Body of pancreas (tissue), 4 donors: ENCODE results near the gene GRID1. TPM values are rescaled to one million over a fixed set of nuclear protein-coding genes. Genes with fewer than 3 reads are reported as not detected.

Source experiments
- ATAC-seq: fragments of 150-250 bp; one replicate; pipeline ENCODE4 v1.9.1; 2016
- DNase-seq, 4 donors: peaks; one replicate each; pipeline ENCODE4 v3.0.0-alpha.2; 2019
- H3K27ac ChIP-seq, 4 donors: fragments of 200-600 bp; sonication (generic); 1 replicate in 3 of 4; 2 replicates in 1 of 4; pipeline versions ENCODE4 v1.5.1 to v1.6.1; 2016 to 2019; ENCODE audit warnings: mild to moderate bottlenecking in 1 of 4, mixed read lengths in 1 of 4, moderate library complexity in 1 of 4
- H3K27me3 ChIP-seq, 2 donors: fragments of 200-600 bp; sonication (generic); one replicate each; pipeline ENCODE4 v1.6.0; 2016; ENCODE audit warnings: mild to moderate bottlenecking in 1 of 2
- H3K36me3 ChIP-seq, 2 donors: fragments of 200-600 bp; sonication (generic); replicated peaks in 1 of 2; 2 replicates each; pipeline ENCODE4 v1.5.1; 2016; ENCODE audit warnings: low read depth in 2 of 2; ENCODE audit not compliant: insufficient read depth in 1 of 2
- H3K4me1 ChIP-seq: fragments of 200-600 bp; sonication (generic); one replicate; pipeline ENCODE4 v1.6.0; 2016
- H3K4me3 ChIP-seq, 2 donors: fragments of 200-600 bp; sonication (generic); 1 replicate in 1 of 2; 2 replicates in 1 of 2; pipeline ENCODE4 v1.5.1; 2016 to 2019
- H3K9me3 ChIP-seq, 3 donors: fragments of 200-600 bp; sonication (generic); 1 replicate in 2 of 3; 2 replicates in 1 of 3; pipeline ENCODE4 v1.5.1; 2016
- POLR2A ChIP-seq, 3 donors: fragments of 450-650 bp; IDR thresholded peaks; one replicate each; pipeline ENCODE4 v1.6.1; 2016; ENCODE audit warnings: antibody characterized with exemption in 3 of 3, mild to moderate bottlenecking in 2 of 3
- WGBS, 2 donors: methylation state at CpG; one replicate each; pipeline ENCODE4 v1.1.5; 2017; 5-methylcytosine and 5-hydroxymethylcytosine counted together
- intact Hi-C: fragments of 100-400 bp; cut with DNase I; formaldehyde crosslinking; loops from one replicate; pipeline ENCODE4 v1.15.1; 2023
- total RNA-seq, 2 donors: library from RNA; depleted of rRNA; stranded (reverse); fragments of >200 nt; gene quantifications; one replicate each; pipeline ENCODE4 v1.1.0, GENCODE V29; 2016
- TF ChIP-seq, protein P1 (sequence below), 7 experiments: fragments of 450-650 bp in 4 of 7; fragments of 200-600 bp in 3 of 7; sonication (generic) in 3 of 7; IDR thresholded peaks; one replicate each; pipeline ENCODE4 v1.5.1; 2016 to 2019; ENCODE audit warnings: antibody characterized with exemption in 7 of 7

Gene GRID1
- total RNA-seq, 2 donors from 2014 or later: 1.0 to 1.6 TPM

DNA sequence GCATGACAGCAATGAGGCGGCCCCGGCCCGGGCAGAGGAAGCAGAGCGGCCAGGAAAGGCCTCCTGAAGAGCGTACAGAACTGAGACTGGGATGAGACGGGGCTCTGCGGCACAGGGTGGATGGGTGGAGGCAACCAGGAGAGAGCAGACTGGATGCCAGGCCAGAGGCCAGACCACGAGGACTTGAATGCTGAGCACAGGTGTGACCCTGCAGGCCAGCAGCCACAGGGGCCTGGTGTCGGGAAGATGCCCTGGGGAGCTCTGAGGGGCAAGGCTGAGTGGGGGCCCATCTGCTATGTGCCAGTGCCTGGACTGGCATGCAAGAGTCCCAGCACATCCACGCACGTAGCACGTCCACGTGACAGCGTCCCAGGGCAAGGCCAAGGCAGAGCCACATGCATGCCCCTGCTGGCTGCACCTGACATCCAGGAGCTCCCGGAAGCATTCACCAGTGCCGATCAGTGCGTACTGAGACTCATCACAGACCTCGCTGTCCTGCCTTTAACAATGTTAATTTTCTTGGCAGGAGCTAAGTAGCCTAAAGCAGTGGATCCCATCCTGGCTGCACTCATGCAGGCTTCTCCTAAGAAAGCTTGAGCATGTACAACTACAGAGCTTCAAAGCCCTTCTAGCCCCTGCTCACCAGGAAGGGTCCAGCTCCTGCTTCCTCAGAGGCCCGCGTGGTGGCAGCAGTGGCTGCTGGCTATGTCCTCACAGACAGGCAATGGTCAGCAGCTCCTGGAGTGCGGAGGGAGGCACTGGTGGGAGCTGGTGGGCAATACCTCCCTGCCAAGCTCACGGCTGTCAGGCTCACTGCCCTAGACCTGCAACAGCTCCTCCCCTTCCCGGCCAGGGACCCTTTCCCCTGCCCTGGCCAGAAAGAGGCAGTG lies 18.0 kb downstream of the GRID1 start:
- WGBS, 2 donors: 84 to 88% methylated on average over 12 to 23 of the region's 23 CpGs
- Histone ChIP-seq H3K36me3 (no peaks in the 10 kb centered on the region), H3K4me1 (no peaks in the 10 kb centered on the region), H3K4me3 (no peak overlapping the region), H3K27ac (no peak overlapping the region), H3K27me3 (no peaks in the 10 kb centered on the region), H3K9me3 (no peaks in the 10 kb centered on the region)
- intact Hi-C loops: no loop called here
- TF ChIP-seq, protein P1, sequence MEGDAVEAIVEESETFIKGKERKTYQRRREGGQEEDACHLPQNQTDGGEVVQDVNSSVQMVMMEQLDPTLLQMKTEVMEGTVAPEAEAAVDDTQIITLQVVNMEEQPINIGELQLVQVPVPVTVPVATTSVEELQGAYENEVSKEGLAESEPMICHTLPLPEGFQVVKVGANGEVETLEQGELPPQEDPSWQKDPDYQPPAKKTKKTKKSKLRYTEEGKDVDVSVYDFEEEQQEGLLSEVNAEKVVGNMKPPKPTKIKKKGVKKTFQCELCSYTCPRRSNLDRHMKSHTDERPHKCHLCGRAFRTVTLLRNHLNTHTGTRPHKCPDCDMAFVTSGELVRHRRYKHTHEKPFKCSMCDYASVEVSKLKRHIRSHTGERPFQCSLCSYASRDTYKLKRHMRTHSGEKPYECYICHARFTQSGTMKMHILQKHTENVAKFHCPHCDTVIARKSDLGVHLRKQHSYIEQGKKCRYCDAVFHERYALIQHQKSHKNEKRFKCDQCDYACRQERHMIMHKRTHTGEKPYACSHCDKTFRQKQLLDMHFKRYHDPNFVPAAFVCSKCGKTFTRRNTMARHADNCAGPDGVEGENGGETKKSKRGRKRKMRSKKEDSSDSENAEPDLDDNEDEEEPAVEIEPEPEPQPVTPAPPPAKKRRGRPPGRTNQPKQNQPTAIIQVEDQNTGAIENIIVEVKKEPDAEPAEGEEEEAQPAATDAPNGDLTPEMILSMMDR (IDR thresholded peaks at IDR 0.05): peak in 1 of 7 experiments; percentile 13
- no peak for TF ChIP-seq POLR2A (IDR thresholded peaks at IDR 0.05)
- DNase-seq (no peak), ATAC-seq (no peak)

DNA sequence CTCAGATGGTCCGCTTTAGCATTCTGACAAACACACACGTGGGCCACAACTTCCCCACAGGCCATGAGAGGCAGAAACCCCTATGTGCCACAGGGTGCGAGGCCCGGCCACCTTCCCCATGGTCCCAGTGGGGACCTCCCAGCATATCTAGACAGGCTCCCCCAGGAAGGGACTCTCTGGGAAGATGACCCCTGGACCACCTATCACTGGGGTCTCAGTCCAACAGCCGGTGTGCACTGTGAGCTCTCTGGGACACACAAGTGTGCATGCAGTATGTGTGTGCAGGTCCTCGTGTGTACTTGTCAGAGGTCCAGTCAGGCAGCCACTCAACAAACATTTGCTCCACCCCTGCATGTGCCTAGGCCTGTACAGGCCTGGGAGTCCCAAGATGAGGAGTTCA lies 18.7 kb downstream of the GRID1 start:
- Histone ChIP-seq H3K9me3 (no peaks in the 10 kb centered on the region), H3K36me3 (no peaks in the 10 kb centered on the region), H3K27ac (no peak overlapping the region), H3K4me3 (no peak overlapping the region), H3K4me1 (no peaks in the 10 kb centered on the region), H3K27me3 (no peaks in the 10 kb centered on the region)
- no peak for TF ChIP-seq POLR2A (IDR thresholded peaks at IDR 0.05)
- TF ChIP-seq, protein P1 (IDR thresholded peaks at IDR 0.05): no peak
- no peak for ATAC-seq
- WGBS, 2 donors: 81 to 88% methylated on average over 4 to 6 of the region's 6 CpGs
- intact Hi-C loops: no loop called here
- no peak for DNase-seq

DNA sequence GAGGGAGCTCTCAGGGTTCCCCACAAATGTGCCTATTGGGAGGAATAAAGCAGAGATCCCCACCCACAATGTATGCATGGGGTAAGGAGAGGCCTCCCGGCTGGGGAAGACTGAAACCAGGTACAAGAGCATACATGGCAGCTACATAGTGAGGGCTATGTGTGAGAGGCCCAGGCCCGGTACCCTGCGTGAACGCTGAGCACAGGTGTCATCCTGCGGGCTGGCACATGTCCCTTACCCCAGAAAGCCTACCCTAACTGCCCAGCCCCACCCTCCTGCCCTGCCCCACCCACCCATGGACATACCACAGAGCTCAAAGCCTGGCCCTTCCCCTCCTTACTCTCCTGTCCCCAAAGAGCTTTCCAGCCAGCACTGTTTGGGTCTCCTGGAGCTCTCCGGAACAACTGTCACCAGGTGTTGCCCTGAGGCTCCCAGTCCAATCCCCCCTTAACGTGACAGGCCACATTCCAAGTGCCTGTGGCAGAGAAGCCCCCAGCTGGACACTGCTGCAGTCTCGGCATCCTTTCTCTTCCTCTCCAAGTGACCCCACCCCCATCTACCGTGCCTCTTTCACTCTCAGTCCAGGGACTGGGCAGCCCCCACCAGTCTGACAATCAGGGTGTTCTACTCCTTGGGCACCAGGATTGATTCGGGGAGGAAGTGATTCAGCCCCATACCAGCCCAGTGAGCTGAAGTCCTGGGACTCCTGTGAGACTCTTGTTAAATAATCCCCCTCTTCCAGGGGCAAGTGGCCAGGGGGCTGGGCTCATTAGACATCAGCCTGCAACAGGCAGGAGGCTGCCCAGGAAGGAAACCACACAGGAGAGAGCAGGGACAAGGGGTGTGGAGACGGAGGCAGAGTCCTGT lies 19.6 kb downstream of the GRID1 start:
- TF ChIP-seq, protein P1 (IDR thresholded peaks at IDR 0.05): no peak
- TF ChIP-seq POLR2A (IDR thresholded peaks at IDR 0.05): no peak
- H3K9me3 ChIP-seq: no peaks in the 10 kb centered on the region
- H3K27me3 ChIP-seq: no peaks in the 10 kb centered on the region
- DNase-seq (peak in 1 of 4 donors; percentile 7), ATAC-seq (no peak)
- no peak overlapping the region for H3K27ac ChIP-seq
- WGBS, 2 donors: 56 to 75% methylated on average over 6 to 11 of the region's 11 CpGs
- no peaks in the 10 kb centered on the region for H3K36me3 ChIP-seq
- H3K4me3 ChIP-seq: no peak overlapping the region
- intact Hi-C loops: no loop called here
- no peaks in the 10 kb centered on the region for H3K4me1 ChIP-seq

DNA sequence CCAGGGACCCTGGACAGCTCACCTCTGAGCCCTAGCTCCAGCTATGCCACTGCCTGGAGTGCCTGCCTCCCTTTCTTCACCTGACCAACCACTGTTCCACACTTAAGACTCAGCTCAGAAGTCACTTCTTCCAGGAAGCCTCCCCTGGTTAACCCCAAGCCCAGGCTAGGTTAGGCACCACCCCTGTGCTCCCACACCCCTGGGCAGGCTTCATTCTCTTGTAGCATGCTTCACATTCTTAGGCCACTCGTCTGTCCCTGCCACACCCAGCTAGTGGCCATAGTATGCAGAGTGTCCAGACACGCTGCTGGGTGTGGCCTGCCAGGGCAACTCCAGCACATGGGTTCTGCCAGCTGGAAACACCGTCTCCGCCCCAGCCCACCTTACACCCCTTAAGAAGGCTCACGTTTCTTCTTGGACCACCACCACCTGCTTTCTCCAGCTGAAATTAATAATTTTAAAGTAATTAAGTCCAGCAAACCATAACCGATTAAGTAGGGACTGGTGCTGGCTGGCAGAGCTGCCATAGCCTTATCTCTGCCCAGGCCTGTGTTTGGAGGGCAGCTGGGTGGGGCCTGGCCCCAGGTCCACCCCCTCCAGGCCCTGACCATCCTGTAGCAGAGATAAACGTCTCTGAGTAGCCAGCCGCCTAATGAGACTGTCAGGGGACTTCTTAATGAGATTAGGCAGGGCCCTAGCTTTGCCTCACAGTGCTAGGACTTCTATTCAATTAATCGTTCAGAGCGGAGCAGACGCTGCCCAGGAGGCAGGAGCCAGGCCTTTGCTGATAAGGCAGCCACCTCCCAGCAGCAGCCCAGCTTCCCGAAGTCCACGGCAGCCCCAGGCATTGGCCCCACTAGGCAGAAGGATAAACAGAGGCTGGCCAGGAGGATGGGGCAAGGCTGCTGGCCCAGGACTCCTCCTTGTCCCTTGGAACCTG lies 20.5 kb downstream of the GRID1 start:
- Histone ChIP-seq H3K36me3 (no peaks in the 10 kb centered on the region), H3K27ac (no peak overlapping the region), H3K4me3 (no peak overlapping the region), H3K9me3 (no peaks in the 10 kb centered on the region), H3K4me1 (no peaks in the 10 kb centered on the region), H3K27me3 (no peaks in the 10 kb centered on the region)
- intact Hi-C loops: no loop called here
- no peak for ATAC-seq
- TF ChIP-seq, protein P1 (IDR thresholded peaks at IDR 0.05): no peak
- TF ChIP-seq POLR2A (IDR thresholded peaks at IDR 0.05): no peak
- 58 to 59% methylated on average over 11 to 13 of the region's 13 CpGs for WGBS, 2 donors
- DNase-seq: peak in 1 of 4 donors; percentile 12
